ENCODE measurements around the gene COG2.
"Not testable (repeated sequence)": the region's sequence is repeated elsewhere in the genome, so short reads cannot be mapped to it uniquely, and the experiment has no call there.

The COG2 gene

GRCh38 chr1:230702934-230703678, 60.8 kb downstream of the COG2 start:
- no peak for DNase-seq

GRCh38 chr1:230703679-230704385, 61.6 kb downstream of the COG2 start:
- no peak for DNase-seq

GRCh38 chr1:230704830-230705229, 62.5 kb downstream of the COG2 start:
- DNase-seq, result no peak

GRCh38 chr1:230705289-230706019, 63.2 kb downstream of the COG2 start:
- DNase-seq, result no peak

GRCh38 chr1:230706020-230706699, 63.9 kb downstream of the COG2 start:
- no peak for DNase-seq

GRCh38 chr1:230706887-230707731, 64.8 kb downstream of the COG2 start:
- no peak for DNase-seq

- DNase-seq, result no peak
These were observed 65.7 kb downstream of the COG2 start for GRCh38 chr1:230707732-230708630.

- DNase-seq, result no peak
These were observed 66.6 kb downstream of the COG2 start for GRCh38 chr1:230708631-230709580.

- DNase-seq, result no peak
These were observed 67.6 kb downstream of the COG2 start for GRCh38 chr1:230709619-230710542.

- DNase-seq, result no peak
These were observed 68.2 kb downstream of the COG2 start for GRCh38 chr1:230710543-230710904.

GRCh38 chr1:230711245-230711644, 69.0 kb downstream of the COG2 start:
- DNase-seq, result no peak

GRCh38 chr1:230712470-230712942, 70.2 kb downstream of the COG2 start:
- no peak for DNase-seq

- DNase-seq, result no peak
These were observed 70.9 kb downstream of the COG2 start for GRCh38 chr1:230713138-230713537.

GRCh38 chr1:230713547-230713914, 71.2 kb downstream of the COG2 start:
- no peak for DNase-seq

GRCh38 chr1:230713915-230714764, 71.9 kb downstream of the COG2 start, which contains the start of gene AGT:
AGT (minus strand) TSS chr1:230714122; CDS start chr1:230710823, 3,299 bp downstream.
- no peak for DNase-seq

- DNase-seq, result no peak
These were observed 73.2 kb downstream of the COG2 start for GRCh38 chr1:230715510-230715909.

GRCh38 chr1:230716453-230716852, 74.2 kb downstream of the COG2 start:
- not testable (repeated sequence) for DNase-seq

GRCh38 chr1:230717251-230717650, 75.0 kb downstream of the COG2 start:
- no peak for DNase-seq
